Ectodermal cell (in vitro differentiated cells): ENCODE measurements around the gene COL1A1.

Experiments
- H3K27ac ChIP-seq: 2 replicates; pipeline ENCODE4 v1.7.0; 2013; ENCODE audit warnings: mild to moderate bottlenecking, low read depth, low read length; ENCODE audit not compliant: insufficient read depth, poor library complexity, severe bottlenecking
- H3K27me3 ChIP-seq: 2 replicates; pipeline ENCODE4 v1.7.0; 2013; ENCODE audit warnings: mild to moderate bottlenecking, low read length; ENCODE audit not compliant: insufficient read depth, control insufficient read depth, poor library complexity, severe bottlenecking
- H3K36me3 ChIP-seq: one replicate; pipeline ENCODE4 v1.7.0; 2013; ENCODE audit warnings: low read length; ENCODE audit not compliant: control insufficient read depth, insufficient read depth
- H3K4me1 ChIP-seq: one replicate; pipeline ENCODE4 v1.7.0; 2013; ENCODE audit warnings: low read length; ENCODE audit not compliant: control insufficient read depth, insufficient read depth
- H3K4me3 ChIP-seq: 2 replicates; pipeline ENCODE4 v1.7.0; 2013; ENCODE audit warnings: low read depth, low read length, control low read depth; ENCODE audit not compliant: insufficient read depth
- H3K9me3 ChIP-seq: 2 replicates; pipeline ENCODE4 v1.7.0; 2013; ENCODE audit warnings: mild to moderate bottlenecking, low read length, moderate library complexity; ENCODE audit not compliant: control insufficient read depth
- WGBS, 2 experiments: methylation state at CpG; one replicate each; pipeline ENCODE4 v1.1.7; 2013; ENCODE audit warnings: missing lambda C conversion rate in 2 of 2; 5-methylcytosine and 5-hydroxymethylcytosine counted together

COL1A1 gene

DNA sequence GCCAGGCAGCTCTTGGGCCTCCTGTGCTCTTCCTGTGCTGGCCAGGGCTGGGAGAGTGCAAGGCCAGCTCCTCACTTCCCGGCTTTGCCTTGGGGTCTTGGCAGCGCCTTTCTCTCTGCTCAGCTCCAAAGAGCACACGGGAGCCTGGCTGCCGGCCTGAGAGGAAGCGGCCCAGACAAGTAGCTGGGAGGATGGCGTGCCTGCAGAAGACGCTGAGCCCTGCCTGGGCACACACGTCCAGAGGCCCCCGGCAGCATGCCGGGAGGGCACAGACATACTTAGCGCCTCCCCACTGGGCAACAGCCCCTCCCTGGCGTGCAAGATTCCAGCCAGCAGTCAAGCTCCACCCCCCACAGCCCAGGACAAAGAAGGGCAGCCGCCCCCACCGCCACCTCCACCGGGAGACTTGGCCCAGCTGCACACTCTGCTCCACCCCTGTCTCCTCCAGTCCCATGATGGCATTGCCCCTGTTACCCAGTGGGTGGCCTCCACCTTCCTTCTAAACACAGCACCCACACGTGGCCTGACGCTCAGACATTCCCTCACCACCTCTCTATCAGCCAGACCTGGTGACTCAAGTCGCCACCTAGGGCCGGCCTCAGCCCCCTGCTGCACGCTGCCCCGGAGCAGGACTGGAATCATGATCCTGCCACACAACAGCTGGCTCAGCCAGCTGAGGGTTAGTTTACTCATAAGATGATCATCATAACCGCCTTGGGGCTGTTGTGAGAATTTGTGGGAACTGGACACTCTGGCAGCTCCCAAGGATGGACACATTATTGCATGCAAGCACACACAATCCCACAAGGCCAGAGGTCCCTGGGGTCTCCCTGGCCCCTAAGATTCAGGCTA is 23.2 kb downstream of the COL1A1 start:
- Histone ChIP-seq H3K4me1 (peaks cover 17% of the 10 kb centered on the region), H3K27ac (no peak overlapping the region)
- WGBS, 2 experiments, result 11% methylated on average over 22 of the region's 22 CpGs

DNA sequence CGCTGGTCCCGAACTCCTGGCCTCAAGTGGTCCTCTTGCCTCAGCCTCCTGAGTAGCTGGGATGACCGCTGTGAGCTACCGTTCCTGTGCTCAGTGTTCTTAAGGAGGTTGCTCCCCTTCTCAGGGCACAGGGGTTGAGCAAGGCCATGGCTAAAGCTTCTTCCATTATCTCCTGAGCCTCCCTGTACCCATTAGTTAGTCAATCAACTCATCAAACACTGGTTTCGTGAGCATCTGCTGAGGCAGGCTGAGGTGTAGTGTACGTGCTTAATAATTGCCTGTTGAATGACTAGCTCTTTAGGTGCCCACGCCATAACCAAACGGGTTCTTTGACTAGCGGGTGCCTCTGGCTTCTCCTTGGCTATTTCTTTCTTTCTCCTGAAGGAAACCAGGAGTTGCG is 24.0 kb downstream of the COL1A1 start:
- Histone ChIP-seq H3K9me3 (no peaks in the 10 kb centered on the region), H3K4me3 (no peak overlapping the region), H3K27me3 (no peaks in the 10 kb centered on the region), H3K27ac (no peak overlapping the region), H3K4me1 (peaks cover 17% of the 10 kb centered on the region), H3K36me3 (no peaks in the 10 kb centered on the region)
- 92 to 93% methylated on average over 10 of the region's 10 CpGs for WGBS, 2 experiments

More for the DNA sequence above, 23.2 kb downstream of the COL1A1 start:
- no peaks in the 10 kb centered on the region for H3K27me3 ChIP-seq
- H3K9me3 ChIP-seq, result no peaks in the 10 kb centered on the region
- no peaks in the 10 kb centered on the region for H3K36me3 ChIP-seq
- H3K4me3 ChIP-seq, result peak overlapping the region; percentile 11

DNA sequence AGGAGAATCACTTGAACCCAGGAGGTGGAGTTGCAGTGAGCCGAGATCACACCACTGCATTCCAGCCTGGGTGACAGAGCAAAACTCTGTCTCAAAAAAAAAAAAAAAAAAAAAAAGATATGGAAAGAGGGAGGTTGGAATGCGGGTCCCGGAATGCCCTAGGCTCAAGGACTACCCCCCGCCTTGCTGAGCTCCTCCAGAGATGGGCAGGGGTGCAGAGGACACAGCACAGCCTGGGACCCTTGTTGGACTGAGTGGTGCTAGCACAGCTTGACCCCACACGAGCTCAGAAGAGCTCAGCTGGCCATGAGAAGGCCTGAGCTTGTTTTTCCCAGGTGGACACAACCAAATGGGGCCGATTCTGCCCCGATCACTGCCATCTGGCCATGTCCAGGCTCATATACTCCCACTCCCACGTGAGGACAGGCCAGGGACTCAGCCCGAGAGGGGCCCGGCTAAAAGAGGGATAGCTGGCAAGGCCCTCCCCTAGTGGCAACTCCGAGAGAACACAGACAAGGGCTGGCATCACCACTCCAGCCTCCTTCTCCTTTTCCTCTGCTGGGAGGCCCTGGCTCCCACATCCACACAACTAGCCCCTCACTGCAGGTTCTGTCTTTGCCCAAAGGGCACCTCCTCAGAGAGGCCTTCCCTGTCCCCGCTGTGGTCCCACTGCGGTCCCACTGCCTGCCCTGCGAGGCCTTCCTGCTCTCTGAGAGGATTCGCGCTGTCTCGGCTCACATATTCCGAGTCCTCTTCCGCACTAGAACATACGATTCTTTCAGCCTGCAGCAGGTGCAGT is 24.7 kb downstream of the COL1A1 start:
- WGBS, 2 experiments, result 88 to 89% methylated on average over 20 of the region's 20 CpGs
- Histone ChIP-seq H3K27me3 (no peaks in the 10 kb centered on the region), H3K9me3 (no peaks in the 10 kb centered on the region), H3K4me1 (peaks cover 17% of the 10 kb centered on the region), H3K27ac (no peak overlapping the region), H3K4me3 (no peak overlapping the region), H3K36me3 (no peaks in the 10 kb centered on the region)

DNA sequence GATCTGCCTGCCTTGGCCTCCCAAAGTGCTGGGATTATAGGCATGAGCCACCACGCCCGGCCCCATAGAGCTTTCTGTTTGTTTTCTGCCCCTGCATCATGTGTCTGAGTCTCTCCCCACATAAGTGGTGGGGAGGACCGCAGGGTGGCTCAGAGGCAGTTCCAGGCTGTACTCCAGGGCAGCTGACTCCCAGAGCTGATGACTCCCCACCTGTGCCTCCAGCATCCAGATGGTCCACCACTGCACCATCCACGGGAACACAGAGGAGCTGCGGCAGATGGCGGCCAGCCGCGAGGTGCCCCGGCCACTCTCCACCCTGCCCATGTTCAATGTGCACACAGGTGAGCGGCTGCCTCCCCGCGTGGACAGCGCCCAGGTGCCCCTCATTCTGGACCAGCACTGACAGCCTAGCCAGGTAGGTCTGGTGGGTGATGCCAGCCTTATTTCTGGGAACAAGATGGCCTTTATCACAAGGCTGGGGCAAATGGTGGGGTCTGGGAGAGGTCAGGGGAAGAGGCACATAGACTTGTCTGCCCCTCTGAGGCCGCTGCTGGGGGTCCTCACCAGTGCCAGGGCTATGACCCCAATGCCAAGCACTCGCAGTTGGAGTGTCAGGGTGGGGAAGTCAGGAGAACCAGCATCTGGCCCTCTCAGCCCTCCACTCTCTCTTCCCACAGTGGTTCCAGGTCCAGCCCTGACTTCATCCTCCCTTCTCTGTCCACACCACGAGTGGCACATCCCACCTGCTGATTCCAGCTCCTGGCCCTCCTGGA is 26.2 kb downstream of the COL1A1 start:
- WGBS, 2 experiments, result 93 to 94% methylated on average over 15 to 16 of the region's 16 CpGs
- Histone ChIP-seq H3K9me3 (no peaks in the 10 kb centered on the region), H3K4me1 (peaks cover 17% of the 10 kb centered on the region), H3K4me3 (no peak overlapping the region), H3K27me3 (no peaks in the 10 kb centered on the region), H3K27ac (no peak overlapping the region), H3K36me3 (no peaks in the 10 kb centered on the region)

DNA sequence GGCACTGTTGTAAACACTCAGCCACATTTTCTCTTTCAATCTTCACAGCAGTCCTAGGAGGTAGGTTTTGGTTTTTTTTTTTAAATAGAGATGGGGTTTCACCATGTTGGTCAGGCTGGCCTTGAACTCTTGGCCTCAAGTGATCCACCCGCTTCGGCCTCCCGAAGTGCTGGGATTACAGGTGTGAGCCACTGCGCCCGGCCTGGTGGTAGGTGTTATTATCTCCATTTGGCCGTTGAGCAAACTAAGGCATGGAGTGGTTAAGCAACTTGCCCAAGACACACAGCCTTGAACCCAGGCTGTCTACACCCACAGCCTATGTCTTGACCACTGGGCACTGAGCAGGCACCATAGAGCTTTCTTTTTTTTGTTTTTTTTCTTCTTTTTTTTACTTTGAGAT is 27.0 kb downstream of the COL1A1 start:
- Histone ChIP-seq H3K4me1 (peaks cover 17% of the 10 kb centered on the region), H3K36me3 (no peaks in the 10 kb centered on the region), H3K27me3 (no peaks in the 10 kb centered on the region), H3K4me3 (no peak overlapping the region), H3K27ac (no peak overlapping the region), H3K9me3 (no peaks in the 10 kb centered on the region)
- WGBS, 2 experiments, result 74 to 80% methylated on average over 6 of the region's 6 CpGs

DNA sequence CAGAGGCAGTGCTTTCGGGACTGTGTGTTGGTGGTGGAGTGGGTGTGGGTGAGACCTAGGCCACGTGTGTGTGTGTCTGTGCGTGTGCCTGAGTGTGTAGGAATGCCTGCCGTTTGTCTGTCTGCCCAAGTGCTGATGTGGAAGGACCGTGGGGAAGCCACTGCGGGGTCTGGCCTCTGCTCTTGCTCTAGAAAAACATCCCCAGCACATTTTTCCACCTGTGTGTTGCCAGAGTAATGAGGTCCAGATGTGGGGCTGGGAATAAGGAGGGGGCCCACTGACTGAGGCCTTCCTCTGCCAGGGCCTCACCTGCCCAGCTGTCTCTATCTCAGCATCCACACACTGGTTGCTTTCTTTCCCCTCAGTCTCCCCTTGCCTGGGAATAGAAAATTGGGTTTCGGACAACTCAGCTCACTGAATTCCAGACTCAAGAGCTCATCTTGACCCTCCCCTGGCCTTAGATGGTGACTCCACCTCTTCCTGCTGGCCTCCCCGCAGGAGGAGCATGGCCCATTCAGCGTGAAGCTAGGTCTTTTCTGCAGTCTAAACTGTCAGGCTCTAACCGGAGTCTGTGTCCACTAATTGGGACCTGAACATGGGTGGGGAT is 28.0 kb downstream of the COL1A1 start:
- no peak overlapping the region for H3K27ac ChIP-seq
- WGBS, 2 experiments, result 69 to 72% methylated on average over 10 of the region's 10 CpGs
- H3K4me3 ChIP-seq, result no peak overlapping the region
- no peaks in the 10 kb centered on the region for H3K27me3 ChIP-seq
- H3K9me3 ChIP-seq, result no peaks in the 10 kb centered on the region
- H3K4me1 ChIP-seq, result peaks cover 14% of the 10 kb centered on the region
- no peaks in the 10 kb centered on the region for H3K36me3 ChIP-seq

DNA sequence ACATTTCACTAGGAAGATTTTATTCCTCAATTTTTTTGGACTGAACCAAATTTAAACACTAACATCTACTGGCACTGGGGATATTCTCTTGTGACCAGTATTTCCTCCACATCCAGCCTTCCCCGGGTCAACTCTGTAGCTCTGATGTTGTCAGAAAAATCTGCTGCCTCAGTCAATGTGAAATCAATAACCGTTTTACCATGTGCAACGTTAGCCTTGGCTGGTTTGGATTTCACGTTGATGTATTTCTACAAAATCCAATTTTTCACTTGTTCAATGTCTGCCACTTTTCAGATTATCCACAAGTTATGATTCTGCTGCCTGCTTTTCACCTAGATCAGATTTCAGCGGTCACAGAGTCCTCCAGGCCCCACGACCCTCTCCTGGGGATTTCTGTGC is 28.5 kb downstream of the COL1A1 start:
- Histone ChIP-seq H3K4me1 (peaks cover 9% of the 10 kb centered on the region), H3K9me3 (no peaks in the 10 kb centered on the region), H3K27ac (no peak overlapping the region), H3K27me3 (no peaks in the 10 kb centered on the region), H3K4me3 (no peak overlapping the region), H3K36me3 (no peaks in the 10 kb centered on the region)
- 88 to 90% methylated on average over 6 of the region's 6 CpGs for WGBS, 2 experiments

DNA sequence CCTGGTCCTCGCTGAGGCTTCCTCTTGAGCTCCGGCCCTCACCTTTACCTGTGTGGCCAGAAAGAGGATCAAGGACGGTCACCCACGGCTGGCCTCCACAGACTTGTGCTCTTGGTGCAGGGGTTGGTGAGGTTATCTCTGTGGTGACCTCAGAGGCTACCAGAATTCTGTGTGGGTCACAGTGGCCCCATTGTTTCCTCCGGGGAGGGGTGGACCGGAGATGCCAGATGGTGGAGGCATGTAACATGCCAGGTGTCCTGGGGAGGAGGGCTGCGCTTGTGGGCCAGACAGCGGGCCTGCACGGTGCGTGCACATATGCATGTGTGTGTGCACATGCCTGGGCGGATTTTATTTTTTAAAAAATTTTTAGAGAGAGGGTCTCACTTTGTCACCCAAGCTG is 29.3 kb downstream of the COL1A1 start:
- 94 to 96% methylated on average over 11 of the region's 11 CpGs for WGBS, 2 experiments
- Histone ChIP-seq H3K27ac (no peak overlapping the region), H3K27me3 (no peaks in the 10 kb centered on the region), H3K4me3 (no peak overlapping the region), H3K36me3 (no peaks in the 10 kb centered on the region), H3K4me1 (peaks cover under 1% of the 10 kb centered on the region), H3K9me3 (no peaks in the 10 kb centered on the region)

DNA sequence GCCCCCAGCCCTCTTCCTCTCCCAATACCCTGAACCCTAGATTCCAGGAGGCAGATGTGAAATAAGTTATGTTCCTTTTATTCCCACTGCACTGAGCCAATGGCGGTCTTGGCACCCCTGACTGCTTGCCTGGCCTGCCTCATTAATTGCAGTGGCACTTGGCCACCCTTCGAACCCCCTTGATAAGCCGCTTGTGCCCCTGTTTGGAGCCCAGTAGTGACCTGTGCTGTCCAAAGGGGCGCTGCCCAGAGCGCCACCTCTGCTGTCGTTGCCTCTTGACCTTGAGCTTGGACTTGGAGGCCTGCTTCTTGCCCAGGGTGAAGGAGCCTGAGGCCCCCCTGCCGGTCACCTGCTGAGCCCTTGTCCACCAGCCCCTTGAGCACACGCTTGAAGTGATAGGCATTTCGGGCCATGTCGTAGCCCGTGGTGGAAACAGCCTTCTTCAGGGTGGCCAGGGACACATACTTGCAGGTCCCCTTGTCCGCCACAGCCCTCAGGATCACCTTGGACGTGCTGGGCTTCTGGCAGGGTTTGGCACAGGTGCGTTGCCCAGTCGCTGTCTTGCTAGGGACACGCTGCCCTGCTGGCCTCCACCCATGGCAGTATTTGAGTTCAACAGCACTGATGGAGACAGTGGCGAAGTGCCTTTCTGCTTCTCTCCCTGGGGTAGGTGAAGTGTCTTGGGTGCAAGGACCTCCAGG is 29.9 kb downstream of the COL1A1 start:
- Histone ChIP-seq H3K4me1 (no peaks in the 10 kb centered on the region), H3K9me3 (no peaks in the 10 kb centered on the region), H3K36me3 (no peaks in the 10 kb centered on the region), H3K4me3 (no peak overlapping the region), H3K27ac (no peak overlapping the region), H3K27me3 (no peaks in the 10 kb centered on the region)
- 93 to 94% methylated on average over 17 of the region's 17 CpGs for WGBS, 2 experiments
